Fibroblast of mammary gland (primary cell): ENCODE results near the gene CREB3L1.
A peak's percentile ranks its signal among the peaks of the same experiment; 100 is the strongest.

Source experiments
- DNase-seq: peaks from one replicate; pipeline ENCODE4 v3.0.0-alpha.2; 2010; ENCODE audit warnings: low read depth
- H3K4me3 ChIP-seq: 2 replicates; pipeline ENCODE4 v1.5.1; 2011; ENCODE audit warnings: low read depth, mild to moderate bottlenecking, low read length, moderate library complexity; ENCODE audit not compliant: control insufficient read depth
- TF ChIP-seq, protein P1 (sequence below): conservative IDR thresholded peaks from 2 replicates; pipeline ENCODE4 v1.5.1; 2011; ENCODE audit warnings: low read depth, low read length, inconsistent platforms; ENCODE audit not compliant: control insufficient read depth, insufficient read depth

Gene CREB3L1

DNA sequence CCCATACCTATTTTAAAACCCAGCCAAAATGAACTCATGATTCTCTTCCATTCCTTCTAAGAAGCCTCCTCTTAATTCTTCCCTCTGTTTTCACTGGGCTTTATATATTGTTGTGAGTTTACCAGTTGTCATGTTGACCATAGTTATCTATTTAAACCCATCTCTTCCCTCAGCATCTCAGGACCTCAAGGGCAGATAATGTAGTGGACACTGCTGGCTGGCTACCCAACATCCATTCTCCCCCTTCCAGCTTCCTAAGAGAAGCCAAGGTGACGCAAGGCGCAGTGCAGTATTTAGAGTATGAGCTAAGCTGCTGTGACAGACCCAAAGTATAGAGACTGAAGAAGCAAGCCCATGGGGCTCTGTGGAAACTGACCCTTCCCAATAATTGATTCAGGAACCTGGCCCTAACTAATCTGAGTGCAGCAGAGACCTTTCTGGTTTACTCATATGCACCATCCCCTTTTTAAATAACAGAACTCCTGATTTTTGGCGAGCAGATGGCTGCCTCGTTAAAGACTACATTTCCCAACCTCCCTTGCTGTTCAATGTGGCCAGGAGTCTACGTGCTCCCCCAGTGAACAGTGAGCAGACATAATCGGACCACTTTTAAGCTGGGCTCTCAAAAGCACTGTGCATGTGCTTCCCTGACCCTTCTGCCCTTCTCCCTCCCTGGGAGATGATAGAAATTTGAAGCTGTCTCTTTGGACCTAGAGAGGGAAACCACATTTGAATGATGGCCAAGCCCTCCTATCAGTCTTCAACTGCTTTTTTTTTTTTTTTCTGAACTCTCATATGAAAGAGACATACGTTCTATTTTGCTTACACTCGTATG is 28.1 kb upstream of the CREB3L1 start:
- H3K4me3 ChIP-seq = no peak overlapping the region
- TF ChIP-seq, protein P1, sequence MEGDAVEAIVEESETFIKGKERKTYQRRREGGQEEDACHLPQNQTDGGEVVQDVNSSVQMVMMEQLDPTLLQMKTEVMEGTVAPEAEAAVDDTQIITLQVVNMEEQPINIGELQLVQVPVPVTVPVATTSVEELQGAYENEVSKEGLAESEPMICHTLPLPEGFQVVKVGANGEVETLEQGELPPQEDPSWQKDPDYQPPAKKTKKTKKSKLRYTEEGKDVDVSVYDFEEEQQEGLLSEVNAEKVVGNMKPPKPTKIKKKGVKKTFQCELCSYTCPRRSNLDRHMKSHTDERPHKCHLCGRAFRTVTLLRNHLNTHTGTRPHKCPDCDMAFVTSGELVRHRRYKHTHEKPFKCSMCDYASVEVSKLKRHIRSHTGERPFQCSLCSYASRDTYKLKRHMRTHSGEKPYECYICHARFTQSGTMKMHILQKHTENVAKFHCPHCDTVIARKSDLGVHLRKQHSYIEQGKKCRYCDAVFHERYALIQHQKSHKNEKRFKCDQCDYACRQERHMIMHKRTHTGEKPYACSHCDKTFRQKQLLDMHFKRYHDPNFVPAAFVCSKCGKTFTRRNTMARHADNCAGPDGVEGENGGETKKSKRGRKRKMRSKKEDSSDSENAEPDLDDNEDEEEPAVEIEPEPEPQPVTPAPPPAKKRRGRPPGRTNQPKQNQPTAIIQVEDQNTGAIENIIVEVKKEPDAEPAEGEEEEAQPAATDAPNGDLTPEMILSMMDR = no peak
- peak; percentile 77 for DNase-seq

- TF ChIP-seq, protein P1 = no peak
- H3K4me3 ChIP-seq = no peak overlapping the region
- DNase-seq = peak; percentile 52
Observed at GRCh38 chr11:46249938-46250744, 27.3 kb upstream of the CREB3L1 start.

GRCh38 chr11:46250745-46251052 is 26.8 kb upstream of the CREB3L1 start:
- H3K4me3 ChIP-seq = no peak overlapping the region
- no peak for DNase-seq
- TF ChIP-seq, protein P1 = no peak

DNA sequence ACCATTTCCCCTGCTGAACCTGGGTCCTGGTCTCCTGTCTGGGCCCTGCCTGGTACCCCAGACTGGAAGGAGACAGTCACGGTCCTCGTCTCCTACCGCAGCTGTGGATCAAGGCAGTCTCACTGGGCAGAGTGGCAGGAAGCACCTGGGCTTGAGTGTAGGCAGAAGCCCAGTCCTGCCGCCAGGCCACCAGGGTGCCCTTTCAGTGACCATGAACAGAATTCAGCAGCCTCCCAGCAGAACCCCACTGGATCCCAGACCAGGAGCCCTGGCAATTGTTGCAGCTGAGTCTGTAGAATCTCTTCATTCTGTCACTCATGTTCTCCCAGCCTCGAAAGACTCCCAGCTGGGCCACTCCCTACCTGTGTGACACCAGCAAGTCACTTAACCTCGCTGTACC is 25.5 kb upstream of the CREB3L1 start:
- no peak overlapping the region for H3K4me3 ChIP-seq
- DNase-seq = no peak
- TF ChIP-seq, protein P1 = no peak

DNA sequence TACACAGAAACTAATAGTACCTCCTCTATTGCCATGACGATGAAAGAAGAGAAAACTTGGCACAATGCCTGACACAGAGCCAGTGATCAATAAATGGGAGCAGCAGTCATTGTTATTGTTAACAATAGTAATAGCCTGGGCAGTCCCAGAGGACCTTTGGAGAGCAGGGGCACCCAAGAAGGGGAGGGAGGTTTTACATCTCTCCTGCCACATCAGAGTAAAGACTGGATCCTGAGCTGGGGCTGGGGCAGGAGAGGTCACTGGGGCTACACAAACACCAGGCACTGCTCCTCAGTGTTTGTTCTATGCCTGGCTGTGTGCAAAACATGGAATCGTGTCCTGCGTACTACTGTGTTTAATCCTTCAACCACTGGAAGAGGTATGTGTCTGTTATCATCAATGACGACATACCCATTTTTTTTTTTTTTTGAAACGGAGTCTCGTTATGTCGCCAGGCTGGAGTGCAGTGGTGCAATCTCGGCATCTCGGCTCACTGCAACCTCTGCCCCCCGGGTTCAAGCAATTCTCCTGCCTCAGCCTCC is 25.0 kb upstream of the CREB3L1 start:
- TF ChIP-seq, protein P1 = no peak
- H3K4me3 ChIP-seq = no peak overlapping the region
- DNase-seq = no peak

- TF ChIP-seq, protein P1 = no peak
- DNase-seq = peak; percentile 96
Observed at GRCh38 chr11:46253258-46254132, 24.0 kb upstream of the CREB3L1 start.

More at GRCh38 chr11:46253258-46254132, 24.0 kb upstream of the CREB3L1 start:
- H3K4me3 ChIP-seq = no peak overlapping the region
